A549 (cell line): Measurements from ENCODE around the gene KRTAP10-9. TPM values are rescaled to one million over a fixed set of nuclear protein-coding genes. Genes with fewer than 3 reads are reported as not detected.
"Not testable (repeated sequence)": the region's sequence is repeated elsewhere in the genome, so short reads cannot be mapped to it uniquely, and the experiment has no call there.

Source experiments
- ATAC-seq, 2 experiments: fragments of 200-7000 bp in 1 of 2; fragments of >200 bp in 1 of 2; cut with Nextera tagmentation in 1 of 2; cut with Tn5 transposase in 1 of 2; 3 replicates each; pipeline versions ENCODE4 v1.8.0 to v1.9.1; 2018 to 2020; ENCODE audit warnings: mild to moderate bottlenecking in 1 of 2, moderate library complexity in 1 of 2
- CTCF ChIA-PET: fragments of 300-600 bp; sonication (Branson Sonifier 250); formaldehyde crosslinking; extraction: SDS; loops from one replicate; lab custom pipeline; 2021; ENCODE audit warnings: antibody characterized with exemption, inconsistent platforms; lab: Yijun Ruan, JAX
- POLR2A ChIA-PET: fragments of 350-600 bp; formaldehyde crosslinking; extraction: SDS; loops from one replicate; lab custom pipeline; 2021; ENCODE audit warnings: antibody characterized with exemption, inconsistent platforms; lab: Yijun Ruan, JAX
- DNase-seq, 2 experiments: peaks; one replicate each; pipeline versions ENCODE4 v3.0.0 to v3.0.0-alpha.2; 2011 to 2016; ENCODE audit warnings: low read depth in 1 of 2, low spot score in 1 of 2
- FAIRE-seq: peaks from 2 replicates; lab custom pipeline; 2011; peaks lifted over from hg19 to GRCh38; lab: Jason Lieb, UNC
- H3K27ac ChIP-seq, 2 experiments: fragments of >200 bp; sonication (Bioruptor Twin); formaldehyde crosslinking; 3 replicates each; pipeline ENCODE4 v1.5.1; 2016 to 2017
- H3K4me1 ChIP-seq: fragments of >200 bp; sonication (Bioruptor Twin); formaldehyde crosslinking; 3 replicates; pipeline ENCODE4 v1.6.1; 2016
- H3K4me2 ChIP-seq: fragments of >200 bp; sonication (Bioruptor Twin); formaldehyde crosslinking; 3 replicates; pipeline ENCODE4 v1.6.1; 2016
- H3K4me3 ChIP-seq: fragments of >200 bp; sonication (Bioruptor Twin); formaldehyde crosslinking; 3 replicates; pipeline ENCODE4 v1.5.1; 2016
- H3K9me3 ChIP-seq: fragments of >200 bp; sonication (Bioruptor Twin); formaldehyde crosslinking; 3 replicates; pipeline ENCODE4 v1.6.1; 2016
- CBX2 ChIP-seq: fragments of 200-600 bp; sonication (generic); IDR thresholded peaks from 2 replicates; pipeline ENCODE4 v1.6.1; 2016; ENCODE audit warnings: low read depth, mild to moderate bottlenecking, borderline replicate concordance
- CEBPB ChIP-seq, 2 experiments: fragments of >200 bp in 1 of 2; sonication (Bioruptor Twin) in 1 of 2; formaldehyde crosslinking in 1 of 2; IDR thresholded peaks; 2 replicates each; pipeline ENCODE4 v1.6.1; 2012 to 2016
- CHD2 ChIP-seq: fragments of 150-350 bp; IDR thresholded peaks from 2 replicates; pipeline ENCODE4 v1.6.1; 2014; ENCODE audit warnings: low read length; ENCODE audit not compliant: partially characterized antibody
- ESRRA ChIP-seq: fragments of 150-350 bp; IDR thresholded peaks from 2 replicates; pipeline ENCODE4 v1.6.1; 2014; ENCODE audit warnings: mild to moderate bottlenecking, low read length, borderline replicate concordance
- GATA3 ChIP-seq: IDR thresholded peaks from 2 replicates; pipeline ENCODE4 v1.6.1; 2012; ENCODE audit warnings: borderline replicate concordance
- JUNB ChIP-seq: fragments of >200 bp; sonication (Bioruptor Twin); formaldehyde crosslinking; IDR thresholded peaks from 2 replicates; pipeline ENCODE4 v1.6.1; 2016
- NFE2L2 ChIP-seq: fragments of 150-350 bp; conservative IDR thresholded peaks from 2 replicates; pipeline ENCODE4 v1.6.1; 2014; ENCODE audit warnings: low read length
- NR3C1 ChIP-seq: fragments of >200 bp; sonication (Bioruptor Twin); formaldehyde crosslinking; IDR thresholded peaks from 3 replicates; pipeline ENCODE4 v1.6.1; 2017
- PBX3 ChIP-seq: IDR thresholded peaks from 2 replicates; pipeline ENCODE4 v1.6.1; 2012
- RAD21 ChIP-seq, 2 experiments: fragments of >200 bp in 1 of 2; sonication (Bioruptor Twin) in 1 of 2; formaldehyde crosslinking in 1 of 2; IDR thresholded peaks in 1 of 2; conservative IDR thresholded peaks in 1 of 2; 2 replicates in 1 of 2; 3 replicates in 1 of 2; pipeline ENCODE4 v1.6.1; 2012 to 2018; ENCODE audit warnings: inconsistent platforms in 1 of 2
- RARB ChIP-seq: fragments of 250-450 bp; sonication (Bioruptor Pico); IDR thresholded peaks from 2 replicates; pipeline ENCODE4 v1.8.0; 2021; ENCODE audit warnings: mild to moderate bottlenecking, moderate library complexity
- TFCP2L1 ChIP-seq: fragments of 250-450 bp; sonication (Bioruptor Pico); IDR thresholded peaks from 2 replicates; pipeline ENCODE4 v1.5.0; 2021; ENCODE audit warnings: mild to moderate bottlenecking
- ZFP36 ChIP-seq: fragments of 450-650 bp; IDR thresholded peaks from 2 replicates; pipeline ENCODE4 v1.6.1; 2014; ENCODE audit warnings: borderline replicate concordance; ENCODE audit not compliant: partially characterized antibody
- ZSCAN20 ChIP-seq: fragments of 250-450 bp; sonication (Bioruptor Pico); IDR thresholded peaks from 2 replicates; pipeline ENCODE4 v1.8.0; 2022; ENCODE audit warnings: mild to moderate bottlenecking, moderate library complexity
- WGBS: methylation state at CpG from one replicate; pipeline ENCODE4 v1.1.6; 2017; ENCODE audit errors: missing lambda C conversion rate; 5-methylcytosine and 5-hydroxymethylcytosine counted together
- polyA plus RNA-seq, 4 experiments: library from polyadenylated mRNA; depleted of rRNA in 3 of 4; stranded (reverse); fragments of >200 nt; fragmentation: RNase III in 1 of 4; extraction: RNeasy Plus Mini Kit Qiagen cat#74134 plus additional on column Dnase treatment in 1 of 4; gene quantifications; 2 replicates in 3 of 4; 3 replicates in 1 of 4; pipeline ENCODE4 v1.2.3, GENCODE V29; 2011 to 2017
- TF ChIP-seq, protein P1 (sequence below): fragments of 250-450 bp; sonication (Bioruptor Pico); IDR thresholded peaks from 2 replicates; pipeline ENCODE4 v1.5.0; 2020; ENCODE audit warnings: low read depth, mild to moderate bottlenecking, moderate library complexity
- TF ChIP-seq, protein P2 (sequence below): fragments of 450-650 bp; IDR thresholded peaks from 2 replicates; pipeline ENCODE4 v1.6.1; 2014; ENCODE audit warnings: antibody characterized with exemption
- TF ChIP-seq, protein P3 (sequence below): fragments of >200 bp; sonication (Bioruptor Twin); formaldehyde crosslinking; IDR thresholded peaks from 3 replicates; pipeline ENCODE4 v1.5.1; 2016

KRTAP10-9 gene
- polyA plus RNA-seq, 2 of the 4 experiments (the other 2 are of a cell fraction) = not detected

GRCh38 chr21:44595524-44595923, 31.4 kb upstream of the KRTAP10-9 start (continued):
- no peak for TF ChIP-seq NR3C1

DNA sequence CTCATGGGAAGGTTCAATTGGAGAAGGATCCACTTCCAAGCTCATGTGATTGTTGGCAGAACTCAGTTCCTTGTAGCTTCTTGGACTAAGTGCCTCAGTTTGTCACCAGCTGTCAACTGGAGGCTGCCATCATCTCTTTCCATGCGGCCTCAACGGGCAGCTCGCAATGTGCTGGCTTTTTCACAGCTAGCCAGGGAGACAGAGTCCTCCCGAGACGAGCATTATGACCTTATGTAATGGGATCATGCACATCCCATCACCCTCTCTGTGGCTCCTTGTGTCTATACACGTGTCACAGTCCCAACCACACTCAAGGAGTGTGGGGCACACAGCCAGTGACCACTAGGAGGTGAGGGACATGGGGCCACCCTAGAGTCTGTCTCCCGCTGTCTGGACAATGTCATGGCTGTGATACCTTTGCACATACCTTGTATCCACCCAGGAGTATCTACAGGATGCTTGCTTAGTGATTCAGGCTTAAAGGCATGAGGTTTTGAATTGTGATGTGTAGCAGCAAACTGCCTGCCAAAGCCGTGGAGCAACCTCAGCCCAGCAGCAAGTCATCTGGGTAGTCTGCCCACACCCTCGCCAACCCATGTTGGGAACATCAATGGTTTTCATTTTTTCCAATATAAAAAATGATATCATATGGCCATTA, 30.7 kb upstream of the KRTAP10-9 start:
- ATAC-seq = peak; percentile 19 to 37; a peak in 2 of 6 replicates

GRCh38 chr21:44598061-44598460, 28.8 kb upstream of the KRTAP10-9 start:
- H3K4me1 ChIP-seq = no peaks in the 10 kb centered on the region
- 77% methylated on average over 11 of the region's 11 CpGs for WGBS
- CTCF ChIA-PET = no interaction called here
- ATAC-seq (no peak), FAIRE-seq (no peak), DNase-seq (no peak)
- TF ChIP-seq CBX2 (no peak), JUNB (no peak), GATA3 (no peak), CHD2 (no peak), PBX3 (no peak), TFCP2L1 (CRISPR knock-in tag) (no peak), RAD21 (conservative IDR thresholded peaks at IDR 0.05 in 1 of 2, IDR thresholded peaks at IDR 0.05 in 1 of 2) (no peak), ESRRA (no peak)
- TF ChIP-seq, protein P1, sequence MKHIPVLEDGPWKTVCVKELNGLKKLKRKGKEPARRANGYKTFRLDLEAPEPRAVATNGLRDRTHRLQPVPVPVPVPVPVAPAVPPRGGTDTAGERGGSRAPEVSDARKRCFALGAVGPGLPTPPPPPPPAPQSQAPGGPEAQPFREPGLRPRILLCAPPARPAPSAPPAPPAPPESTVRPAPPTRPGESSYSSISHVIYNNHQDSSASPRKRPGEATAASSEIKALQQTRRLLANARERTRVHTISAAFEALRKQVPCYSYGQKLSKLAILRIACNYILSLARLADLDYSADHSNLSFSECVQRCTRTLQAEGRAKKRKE (CRISPR knock-in tag) = no peak
- H3K4me2 ChIP-seq = no peak overlapping the region
- H3K4me3 ChIP-seq = no peak overlapping the region
- H3K27ac ChIP-seq = no peak overlapping the region
- POLR2A ChIA-PET = no interaction called here
- H3K9me3 ChIP-seq = no peaks in the 10 kb centered on the region

More for the DNA sequence above, 30.7 kb upstream of the KRTAP10-9 start:
- DNase-seq (no peak), FAIRE-seq (no peak)
- Histone ChIP-seq H3K27ac (no peak overlapping the region), H3K4me2 (no peak overlapping the region), H3K9me3 (no peaks in the 10 kb centered on the region), H3K4me1 (no peaks in the 10 kb centered on the region), H3K4me3 (no peak overlapping the region)
- 68% methylated on average over 5 of the region's 9 CpGs for WGBS
- ChIA-PET POLR2A (no interaction called here), CTCF (no interaction called here)
- no peak for TF ChIP-seq CEBPB (IDR thresholded peaks at IDR 0.05)

DNA sequence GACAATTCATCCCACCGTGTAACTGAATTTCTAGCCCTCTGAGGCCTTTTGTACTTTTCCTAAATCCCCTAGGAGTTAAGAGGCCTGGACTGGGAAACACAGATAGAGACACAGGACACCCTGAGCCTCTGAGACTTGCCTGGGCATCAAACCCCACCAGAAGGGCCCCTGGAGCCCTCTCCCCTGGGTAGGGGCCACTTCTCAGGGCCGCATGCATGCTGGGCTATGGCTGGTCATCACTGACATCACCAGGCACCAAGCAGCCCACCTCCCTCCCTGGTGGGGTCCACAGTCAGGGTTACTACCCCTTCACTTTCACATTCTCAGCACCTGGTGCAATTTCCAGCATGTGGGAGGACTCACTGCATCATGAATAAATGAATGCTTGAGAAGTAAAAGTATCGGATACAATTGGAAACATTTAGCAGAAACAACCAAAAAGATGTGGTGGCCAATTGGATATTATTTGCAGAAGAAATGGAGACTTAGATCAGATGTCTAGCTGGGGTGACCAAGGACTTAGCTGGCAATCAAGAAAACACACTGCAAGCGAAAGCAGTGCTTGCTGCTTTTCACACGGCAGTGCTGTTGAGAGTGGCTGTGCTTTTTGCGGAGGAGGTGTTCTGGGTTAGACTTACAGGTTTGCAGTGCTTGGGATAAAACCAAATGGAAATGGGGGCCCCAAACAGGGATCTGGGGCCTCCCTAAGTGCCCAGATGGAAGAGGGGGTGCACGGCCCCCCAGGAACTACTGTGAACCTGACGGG, 27.4 kb upstream of the KRTAP10-9 start:
- ChIA-PET POLR2A (no interaction called here), CTCF (no interaction called here)
- no peak overlapping the region for H3K4me2 ChIP-seq
- H3K9me3 ChIP-seq = no peaks in the 10 kb centered on the region
- no peak for DNase-seq
- no peak overlapping the region for H3K4me3 ChIP-seq
- TF ChIP-seq ZFP36 = no peak
- no peak for TF ChIP-seq RARB
- no peak for TF ChIP-seq ZSCAN20 (CRISPR knock-in tag)
- TF ChIP-seq, protein P2, sequence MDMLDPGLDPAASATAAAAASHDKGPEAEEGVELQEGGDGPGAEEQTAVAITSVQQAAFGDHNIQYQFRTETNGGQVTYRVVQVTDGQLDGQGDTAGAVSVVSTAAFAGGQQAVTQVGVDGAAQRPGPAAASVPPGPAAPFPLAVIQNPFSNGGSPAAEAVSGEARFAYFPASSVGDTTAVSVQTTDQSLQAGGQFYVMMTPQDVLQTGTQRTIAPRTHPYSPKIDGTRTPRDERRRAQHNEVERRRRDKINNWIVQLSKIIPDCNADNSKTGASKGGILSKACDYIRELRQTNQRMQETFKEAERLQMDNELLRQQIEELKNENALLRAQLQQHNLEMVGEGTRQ = no peak
- no peak for TF ChIP-seq CHD2
- TF ChIP-seq CBX2 = no peak
- no peak for TF ChIP-seq NFE2L2
- TF ChIP-seq, protein P3, sequence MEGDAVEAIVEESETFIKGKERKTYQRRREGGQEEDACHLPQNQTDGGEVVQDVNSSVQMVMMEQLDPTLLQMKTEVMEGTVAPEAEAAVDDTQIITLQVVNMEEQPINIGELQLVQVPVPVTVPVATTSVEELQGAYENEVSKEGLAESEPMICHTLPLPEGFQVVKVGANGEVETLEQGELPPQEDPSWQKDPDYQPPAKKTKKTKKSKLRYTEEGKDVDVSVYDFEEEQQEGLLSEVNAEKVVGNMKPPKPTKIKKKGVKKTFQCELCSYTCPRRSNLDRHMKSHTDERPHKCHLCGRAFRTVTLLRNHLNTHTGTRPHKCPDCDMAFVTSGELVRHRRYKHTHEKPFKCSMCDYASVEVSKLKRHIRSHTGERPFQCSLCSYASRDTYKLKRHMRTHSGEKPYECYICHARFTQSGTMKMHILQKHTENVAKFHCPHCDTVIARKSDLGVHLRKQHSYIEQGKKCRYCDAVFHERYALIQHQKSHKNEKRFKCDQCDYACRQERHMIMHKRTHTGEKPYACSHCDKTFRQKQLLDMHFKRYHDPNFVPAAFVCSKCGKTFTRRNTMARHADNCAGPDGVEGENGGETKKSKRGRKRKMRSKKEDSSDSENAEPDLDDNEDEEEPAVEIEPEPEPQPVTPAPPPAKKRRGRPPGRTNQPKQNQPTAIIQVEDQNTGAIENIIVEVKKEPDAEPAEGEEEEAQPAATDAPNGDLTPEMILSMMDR = no peak
- no peak for TF ChIP-seq GATA3
- TF ChIP-seq, all 56 proteins: peak for 0
- ATAC-seq (no peak), FAIRE-seq (no peak)
- 74% methylated on average over 8 of the region's 8 CpGs for WGBS
- no peaks in the 10 kb centered on the region for H3K4me1 ChIP-seq
- H3K27ac ChIP-seq = no peak overlapping the region

DNA sequence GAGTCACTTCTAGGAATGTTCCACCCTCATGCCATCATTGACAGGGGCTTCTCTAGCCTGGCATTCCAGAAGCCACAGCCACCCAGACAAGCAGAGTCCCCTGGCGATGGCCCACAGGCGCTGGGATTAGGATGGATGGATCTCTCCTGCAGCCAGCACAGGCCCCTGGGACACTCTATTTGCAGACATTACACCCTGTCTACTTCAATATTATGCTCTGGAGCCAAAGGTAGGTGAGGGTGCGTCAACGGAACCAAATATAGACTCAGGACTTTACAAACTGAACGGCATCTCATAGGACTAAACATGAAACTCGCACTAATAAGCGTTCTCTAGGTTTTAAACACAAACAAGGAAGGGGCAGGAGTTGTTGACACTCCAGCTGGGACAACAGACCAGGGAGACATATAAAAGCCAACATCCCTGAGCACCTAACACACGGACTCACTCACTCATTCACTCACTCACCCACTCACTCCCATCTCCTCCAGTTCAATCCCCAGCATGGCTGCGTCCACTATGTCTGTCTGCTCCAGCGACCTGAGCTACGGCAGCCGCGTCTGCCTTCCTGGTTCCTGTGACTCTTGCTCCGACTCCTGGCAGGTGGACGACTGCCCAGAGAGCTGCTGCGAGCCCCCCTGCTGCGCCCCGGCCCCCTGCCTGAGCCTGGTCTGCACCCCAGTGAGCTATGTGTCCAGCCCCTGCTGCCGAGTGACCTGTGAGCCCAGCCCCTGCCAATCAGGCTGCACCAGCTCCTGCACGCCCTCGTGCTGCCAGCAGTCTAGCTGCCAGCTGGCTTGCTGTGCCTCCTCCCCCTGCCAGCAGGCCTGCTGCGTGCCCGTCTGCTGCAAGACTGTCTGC, 26.5 kb upstream of the KRTAP10-9 start, which contains the start of gene KRTAP10-7:
KRTAP10-7 (plus strand) TSS at position 480 of the 861 bp plus-strand sequence; CDS start at position 505, 25 bp downstream.
- FAIRE-seq, H3K9me3 ChIP-seq, H3K4me3 ChIP-seq, CTCF ChIA-PET, ATAC-seq, DNase-seq, POLR2A ChIA-PET, H3K4me1 ChIP-seq, H3K4me2 ChIP-seq, H3K27ac ChIP-seq: not testable (repeated sequence)
- 53% methylated on average over 11 of the region's 23 CpGs for WGBS
